Renal cortical epithelial cell (primary cell): ENCODE measurements around the gene NCAM2. TPM values are rescaled to one million over a fixed set of nuclear protein-coding genes. Genes with fewer than 3 reads are reported as not detected.

Experiments used
- DNase-seq: peaks from one replicate; pipeline ENCODE4 v3.0.0-alpha.2; 2011; ENCODE audit warnings: low read depth
- total RNA-seq: library from RNA; depleted of rRNA; stranded (reverse); fragments of >200 nt; gene quantifications from 2 replicates; pipeline ENCODE4 v1.2.3, GENCODE V29; 2014

Gene NCAM2
- total RNA-seq, 1 donor from 2014 or later: 0.10 TPM

- DNase-seq: no peak
Measured at GRCh38 chr21:21028275-21028820, 30.1 kb downstream of the NCAM2 start.

DNA sequence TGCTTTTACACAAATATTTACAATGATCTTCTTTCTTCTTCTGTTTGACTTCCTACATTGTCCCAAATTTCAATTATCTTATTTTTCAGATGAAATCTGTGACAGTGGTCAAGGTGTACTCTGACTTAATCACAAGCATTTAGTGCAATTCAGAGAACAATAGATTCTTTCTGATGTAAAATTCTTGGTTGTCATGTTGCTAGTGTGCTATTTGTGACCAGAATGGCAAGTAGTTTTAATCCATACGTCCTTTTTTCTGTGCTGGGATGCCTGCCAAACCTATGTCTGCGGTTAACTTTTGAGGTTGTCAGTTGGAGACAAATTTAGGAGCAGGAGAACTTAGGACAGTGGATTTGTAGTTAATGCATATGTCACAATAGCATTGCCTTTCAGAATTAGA is 31.0 kb downstream of the NCAM2 start:
- no peak for DNase-seq

- DNase-seq: no peak
Measured at GRCh38 chr21:21030311-21030710, 32.1 kb downstream of the NCAM2 start.

GRCh38 chr21:21034036-21034435 is 35.8 kb downstream of the NCAM2 start:
- DNase-seq: no peak

DNA sequence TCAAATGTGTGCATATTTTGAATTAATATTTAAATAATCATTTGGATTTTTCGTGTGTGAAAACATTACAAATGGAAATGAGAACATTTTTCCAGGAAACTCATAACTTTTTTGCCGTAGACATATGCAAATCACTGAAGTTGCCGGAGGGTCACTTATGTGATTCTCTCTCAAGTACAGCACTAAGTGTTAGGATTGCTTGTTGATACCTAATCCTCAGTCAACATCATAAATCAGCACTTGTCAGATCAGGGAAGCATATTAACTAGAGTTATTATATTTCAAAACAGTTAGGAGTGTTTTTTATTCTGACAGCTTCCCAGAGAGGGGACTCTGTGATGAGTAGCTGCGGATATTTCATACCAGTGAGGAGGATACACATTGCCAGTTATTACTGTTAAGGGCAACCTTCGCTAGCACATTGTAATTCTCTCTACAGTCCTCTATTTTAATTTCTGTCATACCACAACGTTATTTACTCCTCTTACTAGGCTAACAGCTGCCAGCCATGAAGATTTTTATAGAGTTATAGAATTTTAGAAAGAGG is 41.5 kb downstream of the NCAM2 start:
- no peak for DNase-seq

- DNase-seq: no peak
Measured at GRCh38 chr21:21045518-21045917, 47.3 kb downstream of the NCAM2 start.

DNA sequence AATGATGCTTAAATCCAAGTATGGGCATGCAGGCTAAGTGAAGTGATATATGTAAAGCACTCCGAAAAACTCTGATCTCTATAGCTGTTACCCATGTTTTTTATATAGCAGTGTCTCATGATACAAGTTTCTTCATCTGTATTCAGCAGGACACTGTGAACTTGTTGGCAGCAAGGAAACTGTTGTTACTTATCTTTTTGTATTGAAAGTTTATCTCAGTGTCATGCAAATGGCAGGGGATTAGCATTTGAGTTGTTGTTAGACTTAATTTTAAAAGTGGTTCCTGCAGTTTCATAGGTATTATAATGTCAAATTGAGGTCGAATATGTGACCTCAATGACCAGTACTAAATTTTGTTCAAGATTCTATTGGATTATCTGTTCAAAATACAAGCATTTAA is 47.9 kb downstream of the NCAM2 start:
- DNase-seq: no peak

DNA sequence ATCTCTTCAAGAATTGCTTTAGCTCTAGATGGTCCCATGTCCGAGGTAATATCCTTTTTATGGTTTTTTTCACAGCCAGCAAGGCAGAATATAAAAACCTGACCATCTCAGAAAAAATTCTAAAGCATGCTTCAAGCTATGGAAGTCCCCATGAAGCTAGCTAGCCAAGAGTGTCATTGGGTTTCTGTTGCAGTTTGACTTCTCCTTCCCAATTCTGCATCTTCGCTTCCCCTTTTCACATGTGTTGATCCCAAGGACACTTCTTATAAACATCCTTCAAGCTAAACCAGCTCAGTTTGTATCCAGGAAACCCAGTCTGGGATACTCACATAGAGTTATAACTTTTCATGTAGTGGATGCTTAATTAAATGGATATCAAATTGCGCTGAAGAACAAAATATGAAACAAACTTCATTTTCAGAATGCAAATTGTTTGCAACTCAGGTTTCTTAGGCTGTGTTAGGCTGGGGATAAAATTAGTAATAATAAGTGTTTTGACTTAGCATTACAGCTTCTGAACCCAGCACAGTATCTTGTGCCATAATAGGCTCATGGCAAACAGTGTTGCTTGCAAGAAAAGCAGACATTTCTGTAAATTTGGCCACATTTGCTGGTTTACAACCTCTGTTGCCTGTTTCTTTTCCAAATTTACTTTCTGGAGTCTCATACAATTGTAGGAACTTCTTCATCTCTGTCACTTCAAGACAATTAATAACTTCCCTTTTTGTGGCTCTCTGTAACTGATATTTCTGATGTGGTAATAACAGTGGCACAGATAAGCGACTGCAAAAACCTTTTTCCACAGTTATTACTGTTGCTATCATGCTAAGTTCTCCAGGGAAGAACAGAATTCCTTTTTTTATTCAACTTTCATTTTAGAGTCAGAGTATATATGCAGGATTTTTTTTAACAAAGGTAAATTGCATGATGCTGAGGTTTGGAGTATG is 53.2 kb downstream of the NCAM2 start:
- DNase-seq: no peak

GRCh38 chr21:21052672-21053071 is 54.5 kb downstream of the NCAM2 start:
- DNase-seq: no peak

GRCh38 chr21:21057349-21058062 is 59.3 kb downstream of the NCAM2 start:
- no peak for DNase-seq

- no peak for DNase-seq
Measured at GRCh38 chr21:21063828-21064227, 65.6 kb downstream of the NCAM2 start.

DNA sequence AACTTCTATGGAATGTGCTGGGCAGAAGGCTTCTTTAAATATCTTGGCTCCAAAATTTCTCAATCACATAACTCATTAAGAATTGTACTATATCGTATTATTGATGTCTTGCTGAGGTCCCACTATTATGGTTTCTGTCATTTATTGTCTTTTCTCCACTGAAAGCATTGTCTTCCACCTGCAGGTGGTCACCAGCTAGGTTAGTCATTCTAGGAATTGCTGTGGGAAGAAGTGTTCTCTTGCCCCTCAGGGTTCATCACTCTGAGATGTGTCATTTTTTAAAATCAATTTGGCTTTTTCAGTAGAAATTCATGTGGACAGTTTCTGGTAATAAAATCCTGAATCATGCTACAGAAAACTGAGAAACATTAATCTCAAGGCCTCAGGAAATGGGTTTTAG is 66.1 kb downstream of the NCAM2 start:
- DNase-seq: no peak

DNA sequence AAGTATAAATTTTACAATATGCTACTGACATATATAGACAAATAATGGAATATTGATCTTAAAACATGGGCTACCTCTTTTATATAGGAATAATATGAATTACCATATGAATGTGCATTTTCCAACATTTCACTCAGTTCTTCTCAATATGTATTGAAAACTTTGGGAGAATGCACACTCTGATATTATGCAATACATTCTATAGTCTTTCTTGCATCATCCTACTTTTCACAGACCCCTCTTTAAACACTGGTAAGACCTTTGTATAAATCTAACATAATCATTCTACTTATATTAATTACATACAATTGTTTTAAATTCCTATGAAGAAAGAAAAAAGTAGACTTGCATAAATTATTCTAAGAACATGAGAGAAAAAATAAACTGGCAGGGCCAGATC is 69.2 kb downstream of the NCAM2 start:
- DNase-seq: no peak

DNA sequence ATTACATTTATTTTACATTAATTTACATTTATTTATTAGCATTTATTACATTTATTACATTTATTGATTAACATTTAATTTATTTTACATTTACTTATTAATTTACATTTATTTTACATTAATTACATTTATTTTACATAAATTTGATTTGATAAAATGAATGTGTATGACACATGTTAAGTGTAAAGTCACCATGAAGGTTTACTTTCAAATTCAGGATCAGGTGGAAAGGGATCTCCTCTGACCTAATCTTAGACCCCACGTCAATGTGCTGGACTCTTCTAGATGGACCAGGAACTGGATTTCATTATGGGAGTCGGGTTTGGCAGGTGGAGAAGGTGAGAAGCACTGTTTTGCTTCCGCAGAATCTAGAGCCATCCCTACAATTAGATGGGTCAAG is 76.1 kb downstream of the NCAM2 start:
- no peak for DNase-seq

- DNase-seq: no peak
Measured at GRCh38 chr21:21076051-21076450, 77.8 kb downstream of the NCAM2 start.

DNA sequence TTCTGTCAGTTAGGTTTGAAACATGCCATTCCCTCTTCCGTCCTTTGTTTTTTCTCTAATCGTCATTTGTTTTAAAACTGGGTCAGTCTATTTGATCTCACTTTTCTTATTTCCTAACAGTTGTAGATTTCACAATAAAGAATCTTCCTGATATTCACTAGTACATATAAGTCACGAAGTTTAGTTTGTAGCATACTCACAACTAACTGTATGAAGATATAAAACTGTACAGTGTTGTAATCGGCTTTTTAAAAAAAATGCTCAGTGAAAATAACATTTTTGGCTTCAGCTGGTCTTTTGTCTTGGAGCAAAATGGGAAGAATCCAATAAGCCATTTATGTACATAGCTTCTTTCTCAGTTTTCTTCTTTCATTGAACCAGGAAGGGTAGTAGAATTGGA is 78.3 kb downstream of the NCAM2 start:
- no peak for DNase-seq

GRCh38 chr21:21079646-21080045 is 81.4 kb downstream of the NCAM2 start:
- no peak for DNase-seq

DNA sequence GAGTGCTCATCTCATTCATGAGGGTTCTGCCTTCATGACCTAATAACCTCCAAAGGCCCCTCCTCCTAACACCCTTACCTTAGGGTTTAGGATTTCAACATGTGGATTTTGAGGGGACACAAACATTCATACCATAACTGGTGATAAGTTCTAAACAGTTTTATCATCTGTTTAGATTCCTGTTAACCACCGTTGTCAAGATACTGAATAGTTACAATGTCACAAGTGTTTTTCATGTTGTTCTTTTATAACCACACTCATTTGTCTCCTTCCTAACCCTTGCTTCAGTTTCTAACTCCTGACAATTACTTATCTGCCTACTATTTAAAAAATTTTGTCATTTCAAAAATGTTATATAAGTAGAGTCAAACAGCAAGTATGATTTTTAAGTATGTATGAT is 86.0 kb downstream of the NCAM2 start:
- DNase-seq: no peak

- no peak for DNase-seq
Measured at GRCh38 chr21:21085206-21085605, 87.0 kb downstream of the NCAM2 start.

DNA sequence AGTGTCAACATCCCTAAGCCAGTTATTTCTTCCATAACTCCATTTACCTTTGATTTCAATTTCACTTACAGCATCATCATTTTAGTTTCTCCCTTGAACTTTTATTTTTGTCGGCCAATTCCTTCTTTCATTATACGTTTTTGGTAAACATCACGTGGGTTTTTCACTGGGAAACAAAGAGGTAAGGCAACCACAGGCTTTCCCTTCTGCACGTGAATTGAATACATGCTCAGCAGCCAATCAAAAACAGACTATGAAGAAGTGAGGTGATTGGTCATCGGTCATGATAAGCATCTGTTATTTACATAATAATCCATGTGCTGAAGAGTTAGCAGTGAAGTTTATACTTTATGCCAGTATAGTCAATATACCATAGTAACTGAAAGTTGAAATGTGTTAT is 98.7 kb downstream of the NCAM2 start:
- no peak for DNase-seq

- DNase-seq: no peak
Measured at GRCh38 chr21:21097466-21097865, 99.3 kb downstream of the NCAM2 start.

GRCh38 chr21:21101911-21102310 is 103.7 kb downstream of the NCAM2 start:
- no peak for DNase-seq

GRCh38 chr21:21102896-21103295 is 104.7 kb downstream of the NCAM2 start:
- no peak for DNase-seq
